Measurements from ENCODE around the gene SLC38A9. TPM values are rescaled to one million over a fixed set of nuclear protein-coding genes. Genes with fewer than 3 reads are reported as not detected.

SLC38A9 gene
- total and polyA plus RNA-seq, 5 experiments from 2014 or later = 6.4 to 24.4 (median 12.1) TPM

GRCh38 chr5:55580042-55580441 lies 132.1 kb downstream of the SLC38A9 start:
- no peak for DNase-seq
- Mint-ChIP-seq H3K9me3 (no peaks in the 10 kb centered on the region), H3K36me3 (peaks cover 0 to 2% (median 0%) of the 10 kb centered on the region in 3 donors), H3K4me3 (no peak overlapping the region), H3K27ac (no peak overlapping the region), H3K4me1 (peaks cover 9 to 19% (median 13%) of the 10 kb centered on the region in 4 donors), H3K27me3 (peaks cover 0 to 2% (median 0%) of the 10 kb centered on the region in 5 donors)
- ATAC-seq = no peak
- POLR2A ChIA-PET = no interaction called here

GRCh38 chr5:55578771-55579170 lies 133.4 kb downstream of the SLC38A9 start:
- POLR2A ChIA-PET = interaction anchor here (0.6 kb wide), 1 partner anchor 93 kb away, joined by 4 read pairs; no protein-coding TSS in a partner anchor
- Mint-ChIP-seq H3K27me3 (peaks cover 0 to 2% (median 0%) of the 10 kb centered on the region in 5 donors), H3K4me3 (no peak overlapping the region), H3K36me3 (peaks cover 0 to 2% (median 0%) of the 10 kb centered on the region in 3 donors), H3K4me1 (peaks cover 9 to 19% (median 13%) of the 10 kb centered on the region in 4 donors), H3K27ac (peak overlapping the region in 1 of 10 donors; percentile 31), H3K9me3 (no peaks in the 10 kb centered on the region)
- no peak for DNase-seq
- no peak for ATAC-seq

GRCh38 chr5:55577353-55578060 lies 134.6 kb downstream of the SLC38A9 start:
- H3K27me3 Mint-ChIP-seq = peaks cover 0 to 2% (median 0%) of the 10 kb centered on the region in 5 donors
- no peak for DNase-seq
- H3K27ac Mint-ChIP-seq = no peak overlapping the region
- H3K9me3 Mint-ChIP-seq = no peaks in the 10 kb centered on the region
- H3K4me1 Mint-ChIP-seq = peaks cover 5 to 18% (median 7%) of the 10 kb centered on the region in 4 donors
- no peak for ATAC-seq
- no peak overlapping the region for H3K4me3 Mint-ChIP-seq
- H3K36me3 Mint-ChIP-seq = peaks cover 0 to 2% (median 0%) of the 10 kb centered on the region in 3 donors
- POLR2A ChIA-PET = no interaction called here

GRCh38 chr5:55576661-55577060 lies 135.5 kb downstream of the SLC38A9 start:
- peaks cover 0 to 2% (median 0%) of the 10 kb centered on the region in 3 donors for H3K36me3 Mint-ChIP-seq
- ATAC-seq (no peak), DNase-seq (no peak)
- no peaks in the 10 kb centered on the region for H3K9me3 Mint-ChIP-seq
- no peak overlapping the region for H3K4me3 Mint-ChIP-seq
- H3K27ac Mint-ChIP-seq = peak overlapping the region in 1 of 10 donors; percentile 45
- H3K27me3 Mint-ChIP-seq = peaks cover 0 to 2% (median 0%) of the 10 kb centered on the region in 5 donors
- POLR2A ChIA-PET = no interaction called here
- H3K4me1 Mint-ChIP-seq = peaks cover 4 to 16% (median 7%) of the 10 kb centered on the region in 4 donors

Other genes starting within 250 kb of the SLC38A9 start
- 1 to 10 TPM; 7.0 to 7.9 TPM for gene PLPP1, start 177.4 kb downstream of the SLC38A9 start, total RNA-seq
- 10 to 100 TPM; 11.7 to 23.3 (median 15.7) TPM for gene PLPP1, start 177.4 kb downstream of the SLC38A9 start, polyA plus RNA-seq
- not detected for gene DDX4, start 25.7 kb upstream of the SLC38A9 start, total RNA-seq
- not detected for gene DDX4, start 25.7 kb upstream of the SLC38A9 start, polyA plus RNA-seq
- gene IL31RA, start 139.0 kb upstream of the SLC38A9 start, total RNA-seq = not detected
- gene IL31RA, start 139.0 kb upstream of the SLC38A9 start, polyA plus RNA-seq = not detected